HCT116 (cell line): Measurements from ENCODE around the gene ADAMTS20.

Source experiments
- CEBPB ChIP-seq: IDR thresholded peaks from 2 replicates; pipeline ENCODE4 v1.6.1; 2012; ENCODE audit warnings: low read depth
- CTCF ChIP-seq, 3 experiments: fragments of 200-600 bp in 1 of 3; sonication (generic) in 1 of 3; IDR thresholded peaks in 2 of 3; conservative IDR thresholded peaks in 1 of 3; 2 replicates each; pipeline ENCODE4 v1.5.1; 2012 to 2017; ENCODE audit warnings: low read depth in 2 of 3, low read length in 2 of 3, antibody characterized with exemption in 1 of 3, borderline replicate concordance in 1 of 3, control low read depth in 1 of 3, mild to moderate bottlenecking in 1 of 3, mixed read lengths in 1 of 3, mixed run types in 1 of 3, moderate library complexity in 1 of 3; ENCODE audit not compliant: insufficient read depth in 1 of 3
- EZH2phosphoT487 ChIP-seq: fragments of 200-600 bp; IDR thresholded peaks from 2 replicates; pipeline ENCODE4 v1.6.1; 2018; ENCODE audit warnings: antibody characterized with exemption, borderline replicate concordance
- POLR2A ChIP-seq: IDR thresholded peaks from 2 replicates; pipeline ENCODE4 v1.7.0; 2011; ENCODE audit warnings: borderline replicate concordance; ENCODE audit not compliant: insufficient read depth, insufficient read length; ENCODE audit errors: extremely low read depth
- POLR2AphosphoS5 ChIP-seq: IDR thresholded peaks from 2 replicates; pipeline ENCODE4 v1.6.1; 2011; ENCODE audit warnings: mild to moderate bottlenecking, low read depth, low read length, moderate library complexity
- RAD21 ChIP-seq: IDR thresholded peaks from 2 replicates; pipeline ENCODE4 v1.6.1; 2012; ENCODE audit warnings: low read depth, mild to moderate bottlenecking
- REST ChIP-seq: IDR thresholded peaks from 2 replicates; pipeline ENCODE4 v1.6.1; 2012; ENCODE audit warnings: low read depth
- SP1 ChIP-seq: IDR thresholded peaks from 2 replicates; pipeline ENCODE4 v1.6.1; 2012; ENCODE audit warnings: low read depth
- ZFX ChIP-seq: fragments of 450-650 bp; IDR thresholded peaks from 2 replicates; pipeline ENCODE4 v1.6.1; 2017
- TF ChIP-seq, protein P1 (sequence below): IDR thresholded peaks from 2 replicates; pipeline ENCODE4 v1.6.1; 2012
- TF ChIP-seq, protein P2 (sequence below): IDR thresholded peaks from 2 replicates; pipeline ENCODE4 v1.6.1; 2011; ENCODE audit warnings: mild to moderate bottlenecking, low read length, moderate library complexity; ENCODE audit not compliant: insufficient replicate concordance; ENCODE audit errors: extremely low read depth

DNA sequence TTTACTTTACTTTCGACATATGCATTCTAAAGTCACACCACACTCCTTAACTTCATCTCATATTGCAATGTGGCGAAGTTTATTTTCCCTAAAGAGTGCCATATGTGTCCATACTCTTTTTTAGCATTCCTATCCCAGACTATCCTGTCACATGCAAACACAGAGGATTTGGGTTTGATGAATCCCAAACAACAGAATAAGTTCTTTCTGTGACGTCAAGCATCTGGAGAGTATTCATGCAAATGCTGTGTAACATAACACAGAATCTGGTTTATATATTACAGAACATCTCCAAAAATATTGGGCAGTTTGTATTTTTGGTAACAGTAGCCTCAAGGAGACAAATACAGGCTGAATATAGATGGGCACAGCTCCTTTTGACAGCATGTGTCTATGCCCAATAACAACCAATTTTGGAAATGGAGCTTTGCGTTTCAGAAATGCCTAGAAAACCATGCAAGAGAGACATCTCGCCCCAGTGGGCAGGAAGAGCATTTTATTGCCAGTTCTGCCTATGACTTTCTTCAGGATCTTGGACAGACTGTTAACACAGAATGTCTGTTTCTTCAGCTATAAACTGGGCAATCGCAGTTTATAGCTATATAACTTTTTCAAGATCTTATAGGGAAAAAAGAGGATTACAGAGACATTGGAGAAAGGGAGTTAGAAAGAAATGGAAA, 190.8 kb downstream of the ADAMTS20 start:
- TF ChIP-seq CTCF (IDR thresholded peaks at IDR 0.05 in 2 of 3, conservative IDR thresholded peaks at IDR 0.05 in 1 of 3; ENCODE audit: borderline replicate concordance in 1 of 3, insufficient read depth in 1 of 3, low read depth in 2 of 3, low read length in 2 of 3), result no peak
- no peak for TF ChIP-seq CEBPB
- no peak for TF ChIP-seq POLR2A
- TF ChIP-seq EZH2phosphoT487, result no peak
- no peak for TF ChIP-seq POLR2AphosphoS5
- TF ChIP-seq, protein P1, sequence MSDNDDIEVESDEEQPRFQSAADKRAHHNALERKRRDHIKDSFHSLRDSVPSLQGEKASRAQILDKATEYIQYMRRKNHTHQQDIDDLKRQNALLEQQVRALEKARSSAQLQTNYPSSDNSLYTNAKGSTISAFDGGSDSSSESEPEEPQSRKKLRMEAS, result no peak
- TF ChIP-seq SP1, result no peak
- no peak for TF ChIP-seq REST
- TF ChIP-seq, protein P2, sequence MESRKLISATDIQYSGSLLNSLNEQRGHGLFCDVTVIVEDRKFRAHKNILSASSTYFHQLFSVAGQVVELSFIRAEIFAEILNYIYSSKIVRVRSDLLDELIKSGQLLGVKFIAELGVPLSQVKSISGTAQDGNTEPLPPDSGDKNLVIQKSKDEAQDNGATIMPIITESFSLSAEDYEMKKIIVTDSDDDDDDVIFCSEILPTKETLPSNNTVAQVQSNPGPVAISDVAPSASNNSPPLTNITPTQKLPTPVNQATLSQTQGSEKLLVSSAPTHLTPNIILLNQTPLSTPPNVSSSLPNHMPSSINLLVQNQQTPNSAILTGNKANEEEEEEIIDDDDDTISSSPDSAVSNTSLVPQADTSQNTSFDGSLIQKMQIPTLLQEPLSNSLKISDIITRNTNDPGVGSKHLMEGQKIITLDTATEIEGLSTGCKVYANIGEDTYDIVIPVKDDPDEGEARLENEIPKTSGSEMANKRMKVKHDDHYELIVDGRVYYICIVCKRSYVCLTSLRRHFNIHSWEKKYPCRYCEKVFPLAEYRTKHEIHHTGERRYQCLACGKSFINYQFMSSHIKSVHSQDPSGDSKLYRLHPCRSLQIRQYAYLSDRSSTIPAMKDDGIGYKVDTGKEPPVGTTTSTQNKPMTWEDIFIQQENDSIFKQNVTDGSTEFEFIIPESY, result no peak
- TF ChIP-seq ZFX, result no peak
- TF ChIP-seq RAD21, result no peak
